ENCODE measurements around the gene MEPE.

- TF ChIP-seq CTCF (IDR thresholded peaks at IDR 0.05) (no peak), REST (IDR thresholded peaks at IDR 0.05; ENCODE audit: insufficient read depth in 1 of 2, low read depth in 2 of 2, low read length in 1 of 2) (no peak), POLR2AphosphoS5 (IDR thresholded peaks at IDR 0.05; ENCODE audit: low read depth, low read length) (no peak)
Observed at GRCh38 chr4:87851953-87852352, 19.2 kb downstream of the MEPE start.

Measured in Panc1 (cell line).